Subcutaneous adipose tissue (tissue), 4 donors: Measurements from ENCODE around the gene TAAR8. TPM values are rescaled to one million over a fixed set of nuclear protein-coding genes. Genes with fewer than 3 reads are reported as not detected.

Experiments
- total RNA-seq, 4 donors: library from RNA; depleted of rRNA; stranded (reverse); fragments of >200 nt; gene quantifications; one replicate each; pipeline ENCODE4 v1.1.0, GENCODE V29; 2016
- TF ChIP-seq, protein P1 (sequence below): fragments of 450-650 bp; IDR thresholded peaks from one replicate; pipeline ENCODE4 v1.5.1; 2016; ENCODE audit warnings: low read depth, mild to moderate bottlenecking, control low read depth, antibody characterized with exemption, moderate library complexity

TAAR8 gene, protein sequence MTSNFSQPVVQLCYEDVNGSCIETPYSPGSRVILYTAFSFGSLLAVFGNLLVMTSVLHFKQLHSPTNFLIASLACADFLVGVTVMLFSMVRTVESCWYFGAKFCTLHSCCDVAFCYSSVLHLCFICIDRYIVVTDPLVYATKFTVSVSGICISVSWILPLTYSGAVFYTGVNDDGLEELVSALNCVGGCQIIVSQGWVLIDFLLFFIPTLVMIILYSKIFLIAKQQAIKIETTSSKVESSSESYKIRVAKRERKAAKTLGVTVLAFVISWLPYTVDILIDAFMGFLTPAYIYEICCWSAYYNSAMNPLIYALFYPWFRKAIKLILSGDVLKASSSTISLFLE
- total RNA-seq, result not detected

DNA sequence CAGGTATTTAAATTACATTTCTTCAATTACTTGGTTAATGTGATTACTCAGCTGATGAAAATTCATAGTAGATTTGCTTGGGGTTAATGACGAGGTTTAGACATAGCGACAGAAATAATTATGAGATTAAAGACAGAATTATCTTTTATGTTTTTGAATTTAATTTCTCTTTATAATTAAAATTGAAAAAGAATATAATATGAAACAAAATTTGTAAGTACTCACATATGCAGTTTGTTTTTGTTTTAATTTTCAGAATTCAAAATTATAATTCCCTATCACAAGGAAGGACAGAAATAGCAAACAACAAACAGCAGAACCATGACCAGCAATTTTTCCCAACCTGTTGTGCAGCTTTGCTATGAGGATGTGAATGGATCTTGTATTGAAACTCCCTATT lies at the start of gene TAAR8:
TSS of gene TAAR8 (plus strand) at position 301 of the 400 bp plus-strand sequence. CDS start at position 322, 21 bp downstream.
- TF ChIP-seq, protein P1, sequence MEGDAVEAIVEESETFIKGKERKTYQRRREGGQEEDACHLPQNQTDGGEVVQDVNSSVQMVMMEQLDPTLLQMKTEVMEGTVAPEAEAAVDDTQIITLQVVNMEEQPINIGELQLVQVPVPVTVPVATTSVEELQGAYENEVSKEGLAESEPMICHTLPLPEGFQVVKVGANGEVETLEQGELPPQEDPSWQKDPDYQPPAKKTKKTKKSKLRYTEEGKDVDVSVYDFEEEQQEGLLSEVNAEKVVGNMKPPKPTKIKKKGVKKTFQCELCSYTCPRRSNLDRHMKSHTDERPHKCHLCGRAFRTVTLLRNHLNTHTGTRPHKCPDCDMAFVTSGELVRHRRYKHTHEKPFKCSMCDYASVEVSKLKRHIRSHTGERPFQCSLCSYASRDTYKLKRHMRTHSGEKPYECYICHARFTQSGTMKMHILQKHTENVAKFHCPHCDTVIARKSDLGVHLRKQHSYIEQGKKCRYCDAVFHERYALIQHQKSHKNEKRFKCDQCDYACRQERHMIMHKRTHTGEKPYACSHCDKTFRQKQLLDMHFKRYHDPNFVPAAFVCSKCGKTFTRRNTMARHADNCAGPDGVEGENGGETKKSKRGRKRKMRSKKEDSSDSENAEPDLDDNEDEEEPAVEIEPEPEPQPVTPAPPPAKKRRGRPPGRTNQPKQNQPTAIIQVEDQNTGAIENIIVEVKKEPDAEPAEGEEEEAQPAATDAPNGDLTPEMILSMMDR, result no peak

DNA sequence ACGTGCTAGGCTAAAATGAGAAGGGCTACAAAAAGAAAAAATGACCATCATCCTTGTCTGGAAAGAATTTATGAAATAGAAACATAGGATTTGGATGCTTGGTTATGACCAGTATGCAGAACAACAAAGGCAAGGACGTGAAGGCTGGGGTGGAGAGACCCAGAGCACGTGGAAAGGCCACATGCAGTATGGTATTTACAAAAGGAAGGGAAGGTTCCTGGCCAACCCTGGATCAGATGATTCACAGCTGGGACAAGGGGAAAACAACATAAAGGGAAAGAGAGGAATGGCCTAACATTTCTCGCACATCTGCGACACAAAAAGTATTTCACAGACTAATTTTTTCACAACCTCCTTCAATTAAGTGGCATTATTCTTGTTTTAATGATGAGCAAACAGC lies 47.7 kb upstream of the TAAR8 start:
- TF ChIP-seq, protein P1, result no peak

DNA sequence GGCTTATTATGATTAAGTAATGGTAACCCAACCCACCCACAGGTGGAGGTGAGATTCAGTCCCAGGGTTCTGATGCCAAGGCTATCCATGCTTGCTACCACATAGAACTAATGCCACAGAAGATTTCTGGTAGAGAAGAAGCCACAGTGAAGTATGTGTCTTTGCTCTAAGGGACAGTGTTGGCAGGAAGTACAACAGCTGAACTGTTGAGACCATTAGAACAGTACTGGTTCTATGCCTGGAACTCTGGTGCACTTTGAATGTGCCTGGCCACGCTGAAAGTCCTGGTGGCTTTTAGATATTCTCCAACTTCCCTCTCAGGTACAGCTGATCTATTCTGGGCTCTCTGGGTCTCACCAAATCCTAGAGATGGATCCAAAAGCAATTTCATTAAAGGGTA lies 47.3 kb upstream of the TAAR8 start:
- TF ChIP-seq, protein P1, result no peak

DNA sequence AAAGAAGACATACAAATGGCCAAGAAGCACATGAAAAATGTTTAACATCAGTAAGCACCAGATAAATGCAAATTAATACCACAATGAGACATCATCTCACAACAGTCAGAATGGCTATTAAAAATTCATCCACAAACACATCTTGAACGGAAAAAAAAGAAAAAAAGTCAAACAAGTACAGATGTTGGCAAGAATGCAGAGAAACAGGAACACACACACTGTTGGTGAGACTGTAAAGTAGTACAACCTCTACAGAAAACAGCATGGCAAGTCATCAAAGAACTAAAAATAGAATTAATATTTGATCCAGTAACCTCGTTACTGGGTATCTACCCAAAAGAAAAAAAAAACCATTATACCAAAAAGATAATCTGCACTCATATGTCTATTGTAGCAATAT lies 46.0 kb upstream of the TAAR8 start:
- TF ChIP-seq, protein P1, result no peak

DNA sequence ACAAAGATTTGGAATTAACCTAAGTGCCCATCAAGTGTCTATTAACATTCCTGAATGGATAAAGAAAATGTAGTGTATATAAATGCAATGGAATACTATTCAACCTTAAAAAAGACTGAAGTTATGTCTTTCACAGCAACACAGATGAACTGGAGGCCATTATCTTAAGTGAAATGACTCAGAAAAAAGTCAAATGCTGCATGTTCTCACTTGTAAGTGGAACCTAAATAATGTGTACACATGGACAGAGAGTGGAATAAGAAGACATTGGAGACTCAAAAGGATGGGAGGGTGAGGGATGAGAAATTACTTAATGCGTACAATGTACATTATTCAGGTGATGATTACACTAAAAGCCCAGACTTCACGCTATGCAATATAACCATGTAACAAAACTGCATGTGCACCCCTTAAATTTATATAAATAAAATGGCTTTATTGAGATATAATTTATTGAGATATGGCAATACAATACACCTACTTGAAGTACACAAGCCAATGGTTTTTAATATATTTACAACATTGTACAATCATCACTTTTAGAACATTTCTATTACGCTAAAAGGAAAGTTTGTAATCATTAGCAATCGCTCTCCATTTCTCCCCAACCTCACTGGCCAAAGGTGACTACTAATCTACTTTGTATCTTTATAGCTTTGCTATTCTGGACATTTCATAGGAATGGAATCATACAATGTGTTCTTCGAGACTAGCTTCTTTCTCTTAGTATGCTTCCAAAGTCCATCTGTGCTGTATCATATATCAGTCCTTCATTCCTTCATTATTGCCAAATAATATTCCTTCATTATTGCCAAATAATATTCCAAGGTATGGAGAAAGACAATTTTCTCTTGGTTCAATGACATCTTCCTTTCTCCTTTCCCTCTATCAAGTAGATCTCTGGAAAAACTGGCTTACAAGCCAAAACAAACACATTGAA lies 45.3 kb upstream of the TAAR8 start:
- TF ChIP-seq, protein P1, result no peak

DNA sequence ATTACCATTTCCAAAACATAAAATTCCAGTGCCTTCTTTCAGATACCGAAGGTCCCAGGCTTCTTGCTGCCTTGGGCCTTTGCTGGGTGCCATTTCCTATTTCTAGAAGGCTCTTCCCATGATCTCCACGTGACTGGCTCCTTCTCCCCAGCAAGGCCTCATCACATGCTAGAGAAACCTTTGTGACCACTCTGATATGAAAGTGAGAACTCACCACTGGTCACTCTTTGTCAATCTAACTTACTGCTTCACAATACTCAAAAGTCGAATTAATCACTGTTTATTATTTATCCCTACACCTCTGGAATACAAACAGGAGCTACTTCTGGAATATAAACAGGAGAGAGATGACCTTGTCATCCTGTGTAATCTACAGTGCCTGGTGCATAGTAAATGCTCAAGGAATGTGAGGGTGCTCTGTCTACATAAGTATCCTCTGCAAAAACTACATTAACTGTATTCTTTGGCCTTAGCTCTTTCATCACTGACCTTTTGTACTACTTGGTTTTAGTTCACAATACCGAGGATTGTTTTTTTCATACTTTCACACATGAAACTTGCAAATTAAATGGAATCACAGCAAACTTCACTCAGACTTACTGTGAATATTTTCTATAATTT lies 41.2 kb upstream of the TAAR8 start:
- TF ChIP-seq, protein P1, result no peak

DNA sequence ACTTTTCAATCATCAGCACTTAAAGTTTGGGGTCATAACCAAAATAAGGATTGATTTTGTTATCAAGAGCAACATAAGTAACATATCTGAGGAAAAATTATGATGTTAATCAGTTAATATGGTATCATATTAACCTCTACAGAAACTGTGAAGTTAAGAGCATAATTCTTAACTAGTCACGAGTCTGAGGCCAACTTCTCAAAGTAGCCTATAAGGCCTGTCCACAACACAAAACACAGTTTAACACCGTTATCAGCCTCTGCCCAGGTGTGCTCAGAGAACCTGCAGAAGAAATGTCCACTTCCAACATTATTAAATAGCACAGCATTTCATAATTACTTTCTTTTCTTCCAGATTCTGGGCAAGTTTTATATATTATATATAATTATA lies 40.6 kb upstream of the TAAR8 start:
- TF ChIP-seq, protein P1, result no peak
